Measurements from ENCODE around the gene ACTMAP. TPM values are rescaled to one million over a fixed set of nuclear protein-coding genes. Genes with fewer than 3 reads are reported as not detected.
"Not testable (repeated sequence)": the region's sequence is repeated elsewhere in the genome, so short reads cannot be mapped to it uniquely, and the experiment has no call there.

ACTMAP gene
- total RNA-seq, 1 donor from 2014 or later: 10.4 TPM

DNA sequence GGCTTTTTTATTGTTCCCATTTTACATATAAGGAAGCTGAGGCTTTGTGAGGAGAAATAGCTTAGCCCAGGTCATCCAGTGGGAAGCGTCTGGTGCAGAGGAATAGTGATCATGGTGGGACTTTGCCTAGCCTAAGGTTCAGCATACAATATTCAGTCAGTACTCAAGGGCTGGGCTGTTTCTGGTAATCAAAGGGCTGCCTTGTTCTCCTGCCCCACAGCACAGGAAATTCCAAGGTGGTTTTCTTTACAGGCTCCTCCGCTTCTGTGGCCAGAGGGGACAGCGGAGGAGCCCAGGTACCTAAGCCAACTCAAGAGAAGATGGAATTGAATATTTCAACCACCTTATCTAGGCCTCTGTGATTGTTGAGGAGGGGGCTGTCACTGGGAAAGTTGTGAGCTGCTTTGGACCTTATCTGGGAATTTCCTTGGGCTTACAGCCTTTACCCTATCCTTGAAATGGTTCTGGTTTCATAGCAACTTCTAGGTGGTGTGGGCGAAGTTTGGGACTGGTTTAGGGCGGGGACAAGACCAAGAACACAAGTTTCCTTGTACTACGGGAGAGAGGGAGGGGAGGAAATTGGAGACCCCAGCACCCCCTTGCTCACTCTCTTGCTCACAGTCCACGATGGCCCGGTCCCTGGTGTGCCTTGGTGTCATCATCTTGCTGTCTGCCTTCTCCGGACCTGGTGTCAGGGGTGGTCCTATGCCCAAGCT is 24.8 kb upstream of the ACTMAP start, which contains the start of gene MIA:
TSS of gene MIA (plus strand) at position 606 of the 716 bp plus-strand sequence. CDS start at position 628, 22 bp downstream.
- H3K4me1 Mint-ChIP-seq (ENCODE audit: low read depth): peaks cover 35% of the 10 kb centered on the region
- H3K9me3 Mint-ChIP-seq (ENCODE audit: low read depth): peaks cover 5% of the 10 kb centered on the region
- no peak for DNase-seq (ENCODE audit: low spot score)
- TF ChIP-seq, protein P1, sequence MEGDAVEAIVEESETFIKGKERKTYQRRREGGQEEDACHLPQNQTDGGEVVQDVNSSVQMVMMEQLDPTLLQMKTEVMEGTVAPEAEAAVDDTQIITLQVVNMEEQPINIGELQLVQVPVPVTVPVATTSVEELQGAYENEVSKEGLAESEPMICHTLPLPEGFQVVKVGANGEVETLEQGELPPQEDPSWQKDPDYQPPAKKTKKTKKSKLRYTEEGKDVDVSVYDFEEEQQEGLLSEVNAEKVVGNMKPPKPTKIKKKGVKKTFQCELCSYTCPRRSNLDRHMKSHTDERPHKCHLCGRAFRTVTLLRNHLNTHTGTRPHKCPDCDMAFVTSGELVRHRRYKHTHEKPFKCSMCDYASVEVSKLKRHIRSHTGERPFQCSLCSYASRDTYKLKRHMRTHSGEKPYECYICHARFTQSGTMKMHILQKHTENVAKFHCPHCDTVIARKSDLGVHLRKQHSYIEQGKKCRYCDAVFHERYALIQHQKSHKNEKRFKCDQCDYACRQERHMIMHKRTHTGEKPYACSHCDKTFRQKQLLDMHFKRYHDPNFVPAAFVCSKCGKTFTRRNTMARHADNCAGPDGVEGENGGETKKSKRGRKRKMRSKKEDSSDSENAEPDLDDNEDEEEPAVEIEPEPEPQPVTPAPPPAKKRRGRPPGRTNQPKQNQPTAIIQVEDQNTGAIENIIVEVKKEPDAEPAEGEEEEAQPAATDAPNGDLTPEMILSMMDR (IDR thresholded peaks at IDR 0.05): no peak
- H3K36me3 Mint-ChIP-seq (ENCODE audit: low read depth): no peaks in the 10 kb centered on the region
- no peaks in the 10 kb centered on the region for H3K27me3 Mint-ChIP-seq (ENCODE audit: low read depth)
- peak within 1 kb of the TSS; percentile 25 for H3K4me3 Mint-ChIP-seq (ENCODE audit: unreplicated experiment)
- peak within 1 kb of the TSS; percentile 59 for H3K27ac Mint-ChIP-seq (ENCODE audit: unreplicated experiment)

DNA sequence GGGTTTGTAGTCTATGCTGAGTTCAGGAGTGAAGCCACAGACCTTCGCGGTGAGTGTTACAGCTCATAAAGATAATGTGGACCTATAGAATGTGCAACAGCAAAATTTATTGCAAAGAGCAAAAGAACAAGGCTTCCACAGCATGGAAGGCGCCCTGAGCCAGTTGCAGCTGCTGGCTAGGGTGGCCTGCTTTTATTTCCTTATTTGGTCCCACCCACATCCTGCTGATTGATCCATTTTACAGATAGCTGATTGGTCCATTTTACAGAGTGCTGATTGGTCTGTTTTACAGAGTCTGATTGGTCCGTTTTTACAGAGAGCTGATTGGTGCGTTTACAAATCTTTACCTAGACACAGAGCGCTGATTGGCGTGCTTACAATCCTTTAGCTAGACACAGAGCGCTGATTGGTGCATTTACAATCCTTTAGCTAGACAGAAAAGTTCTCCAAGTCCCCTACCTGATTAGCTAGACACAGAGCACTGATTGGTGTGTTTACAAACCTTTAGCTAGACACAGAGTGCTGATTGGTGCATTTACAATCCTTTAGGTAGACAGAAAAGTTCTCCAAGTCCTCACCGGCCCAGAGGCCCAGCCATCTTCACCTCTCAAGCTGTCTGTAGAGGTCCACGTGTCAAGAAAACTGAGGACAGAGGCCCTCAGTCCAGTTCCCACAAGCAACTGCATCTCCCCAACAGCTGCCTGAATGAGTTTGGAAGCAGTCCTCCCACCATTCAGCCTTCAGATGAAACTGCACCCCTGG is 21.0 kb upstream of the ACTMAP start:
- H3K9me3 Mint-ChIP-seq (ENCODE audit: low read depth); H3K27me3 Mint-ChIP-seq (ENCODE audit: low read depth); H3K4me3 Mint-ChIP-seq (ENCODE audit: unreplicated experiment); H3K36me3 Mint-ChIP-seq (ENCODE audit: low read depth); H3K27ac Mint-ChIP-seq (ENCODE audit: unreplicated experiment); DNase-seq (ENCODE audit: low spot score): not testable (repeated sequence)
- H3K4me1 Mint-ChIP-seq (ENCODE audit: low read depth): peaks cover 12% of the 10 kb centered on the region

DNA sequence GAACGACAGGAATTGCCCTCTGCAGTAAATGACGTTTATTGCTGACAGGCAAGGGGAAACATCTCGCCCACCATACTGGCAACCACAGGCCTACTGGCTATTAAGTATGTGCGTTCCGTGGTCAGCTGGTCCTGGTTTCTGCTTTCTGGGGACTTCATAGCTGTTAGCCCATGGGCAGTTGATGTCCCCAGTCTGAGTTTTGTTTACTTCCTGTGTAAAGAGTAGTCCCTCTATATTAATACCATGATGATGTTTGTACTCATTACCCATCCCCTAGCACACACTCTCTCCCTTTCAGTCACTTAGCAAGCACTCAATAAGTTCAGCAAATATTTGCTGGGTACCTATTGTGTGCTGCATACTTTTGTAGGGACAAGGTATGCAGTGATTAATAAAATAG is 18.6 kb upstream of the ACTMAP start:
- Mint-ChIP-seq H3K27ac (ENCODE audit: unreplicated experiment) (no peak overlapping the region), H3K4me1 (ENCODE audit: low read depth) (no peaks in the 10 kb centered on the region), H3K4me3 (ENCODE audit: unreplicated experiment) (no peak overlapping the region), H3K9me3 (ENCODE audit: low read depth) (peaks cover 5% of the 10 kb centered on the region), H3K27me3 (ENCODE audit: low read depth) (no peaks in the 10 kb centered on the region), H3K36me3 (ENCODE audit: low read depth) (peaks cover 15% of the 10 kb centered on the region)
- TF ChIP-seq, protein P1 (IDR thresholded peaks at IDR 0.05): no peak
- no peak for DNase-seq (ENCODE audit: low spot score)

DNA sequence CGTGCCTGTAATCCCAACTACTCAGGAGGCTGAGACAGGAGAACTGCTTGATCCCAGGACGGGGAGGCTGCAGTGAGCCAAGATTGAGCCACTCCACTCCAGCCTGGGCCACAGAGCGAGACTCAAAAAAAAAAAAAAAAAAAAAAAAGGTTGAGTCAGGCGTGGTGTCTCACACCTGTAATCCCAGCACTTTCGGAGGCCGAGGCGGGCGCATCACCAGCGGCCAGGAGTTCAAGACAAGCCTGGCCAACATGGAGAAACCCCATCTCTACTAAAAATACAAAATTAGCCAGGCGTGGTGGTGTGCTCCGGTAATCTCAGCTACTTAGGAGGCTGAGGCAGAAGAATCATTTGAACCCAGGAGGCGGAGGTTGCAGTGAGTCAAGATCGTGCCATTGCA is 16.1 kb upstream of the ACTMAP start:
- peaks cover 31% of the 10 kb centered on the region for H3K36me3 Mint-ChIP-seq (ENCODE audit: low read depth)
- H3K9me3 Mint-ChIP-seq (ENCODE audit: low read depth); H3K4me1 Mint-ChIP-seq (ENCODE audit: low read depth); DNase-seq (ENCODE audit: low spot score); H3K27me3 Mint-ChIP-seq (ENCODE audit: low read depth); H3K4me3 Mint-ChIP-seq (ENCODE audit: unreplicated experiment); H3K27ac Mint-ChIP-seq (ENCODE audit: unreplicated experiment): not testable (repeated sequence)

DNA sequence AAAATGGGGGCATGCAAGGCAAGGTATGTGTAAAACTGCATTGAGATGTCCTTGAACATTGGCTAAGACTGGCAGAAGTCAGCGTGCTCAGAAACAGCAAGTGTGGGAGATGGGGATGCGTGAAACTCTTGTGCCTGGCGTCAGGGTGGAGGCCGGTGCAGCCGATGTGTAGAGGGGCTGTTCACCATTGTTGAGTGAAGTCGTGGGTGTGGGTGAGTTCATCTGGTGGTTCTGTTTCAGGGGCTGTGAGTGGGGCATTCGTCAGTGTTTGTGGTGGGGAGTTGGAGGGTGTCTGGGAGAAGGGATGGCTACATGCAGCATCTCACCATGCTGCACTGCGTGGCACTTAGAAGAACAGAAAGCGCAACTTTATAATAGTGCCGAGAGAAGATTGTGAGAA is 13.7 kb upstream of the ACTMAP start:
- Mint-ChIP-seq H3K4me3 (ENCODE audit: unreplicated experiment) (no peak overlapping the region), H3K27me3 (ENCODE audit: low read depth) (no peaks in the 10 kb centered on the region), H3K4me1 (ENCODE audit: low read depth) (no peaks in the 10 kb centered on the region), H3K36me3 (ENCODE audit: low read depth) (peaks cover 47% of the 10 kb centered on the region), H3K9me3 (ENCODE audit: low read depth) (no peaks in the 10 kb centered on the region), H3K27ac (ENCODE audit: unreplicated experiment) (no peak overlapping the region)
- TF ChIP-seq, protein P1 (IDR thresholded peaks at IDR 0.05): no peak
- no peak for DNase-seq (ENCODE audit: low spot score)

DNA sequence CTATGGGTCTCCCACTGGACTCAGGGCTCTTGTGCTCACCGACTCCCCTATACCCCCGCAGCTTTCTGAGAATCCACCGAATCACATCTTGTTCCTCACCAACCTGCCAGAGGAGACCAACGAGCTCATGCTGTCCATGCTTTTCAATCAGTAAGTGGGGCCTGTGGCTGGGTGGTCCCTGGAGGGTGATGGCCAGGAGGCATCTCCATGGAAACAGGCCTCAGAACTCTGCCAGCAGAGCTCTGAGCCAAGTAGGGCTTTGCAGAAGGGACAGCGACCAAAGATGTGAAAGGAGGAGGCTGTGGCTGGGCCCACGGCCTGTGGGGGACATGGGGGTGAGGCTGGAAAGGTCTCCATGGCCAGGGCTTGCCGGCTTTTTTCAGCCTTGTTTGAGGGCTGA is 13.2 kb upstream of the ACTMAP start:
- TF ChIP-seq, protein P1 (IDR thresholded peaks at IDR 0.05): no peak
- Mint-ChIP-seq H3K36me3 (ENCODE audit: low read depth) (peaks cover 47% of the 10 kb centered on the region), H3K27ac (ENCODE audit: unreplicated experiment) (no peak overlapping the region), H3K9me3 (ENCODE audit: low read depth) (no peaks in the 10 kb centered on the region), H3K4me3 (ENCODE audit: unreplicated experiment) (no peak overlapping the region), H3K27me3 (ENCODE audit: low read depth) (no peaks in the 10 kb centered on the region), H3K4me1 (ENCODE audit: low read depth) (no peaks in the 10 kb centered on the region)
- DNase-seq (ENCODE audit: low spot score): no peak

Data from chondrocyte (in vitro differentiated cells).